Retinal pigment epithelial cell (primary cell): ENCODE results near the gene PLK2.
A peak's percentile ranks its signal among the peaks of the same experiment; 100 is the strongest.

Experiments
- DNase-seq: peaks from one replicate; pipeline ENCODE4 v3.0.0-alpha.2; 2010; ENCODE audit warnings: low read depth
- H3K4me3 ChIP-seq: 2 replicates; pipeline ENCODE4 v1.5.1; 2011; ENCODE audit warnings: mild to moderate bottlenecking, low read length, control low read depth, moderate library complexity
- CTCF ChIP-seq: conservative IDR thresholded peaks from 2 replicates; pipeline ENCODE4 v1.5.1; 2011; ENCODE audit warnings: low read depth, low read length, control low read depth, inconsistent platforms

Gene PLK2

GRCh38 chr5:58460732-58461286 is 923 bp upstream of the PLK2 start:
- H3K4me3 ChIP-seq, result peak overlapping the region; percentile 66
- peak; percentile 83 for TF ChIP-seq CTCF
- DNase-seq, result peak; percentile 51

GRCh38 chr5:58459146-58460001 is 512 bp downstream of the PLK2 start:
- DNase-seq, result no peak
- no peak for TF ChIP-seq CTCF
- H3K4me3 ChIP-seq, result peak overlapping the region; percentile 66

- peak overlapping the region; percentile 66 for H3K4me3 ChIP-seq
- DNase-seq, result no peak
- TF ChIP-seq CTCF, result no peak
Observed at GRCh38 chr5:58458743-58459145, 1.1 kb downstream of the PLK2 start.

- no peak for DNase-seq
- H3K4me3 ChIP-seq, result peak overlapping the region; percentile 66
- no peak for TF ChIP-seq CTCF
Observed at GRCh38 chr5:58458141-58458742, 1.6 kb downstream of the PLK2 start.

- no peak for TF ChIP-seq CTCF
- no peak for DNase-seq
- peak overlapping the region; percentile 66 for H3K4me3 ChIP-seq
Observed at GRCh38 chr5:58457050-58457449, 2.8 kb downstream of the PLK2 start.

- DNase-seq, result no peak
- TF ChIP-seq CTCF, result no peak
- peak overlapping the region; percentile 66 for H3K4me3 ChIP-seq
Observed at GRCh38 chr5:58456486-58456885, 3.4 kb downstream of the PLK2 start.
